HG02759 (cell line): ENCODE data around the gene ADAM8.
A peak's percentile ranks its signal among the peaks of the same experiment; 100 is the strongest.

ENCODE experiments used
- ATAC-seq: cut with Tn5 transposase; IDR thresholded peaks from one replicate; pipeline ENCODE4 v1.9.1; 2021; ENCODE audit warnings: mild to moderate bottlenecking, moderate library complexity; ENCODE audit not compliant: unreplicated experiment

The ADAM8 gene

GRCh38 chr10:133282846-133283390, 6.2 kb upstream of the ADAM8 start:
- ATAC-seq = no peak

GRCh38 chr10:133281628-133282372, 5.1 kb upstream of the ADAM8 start:
- ATAC-seq = no peak

DNA sequence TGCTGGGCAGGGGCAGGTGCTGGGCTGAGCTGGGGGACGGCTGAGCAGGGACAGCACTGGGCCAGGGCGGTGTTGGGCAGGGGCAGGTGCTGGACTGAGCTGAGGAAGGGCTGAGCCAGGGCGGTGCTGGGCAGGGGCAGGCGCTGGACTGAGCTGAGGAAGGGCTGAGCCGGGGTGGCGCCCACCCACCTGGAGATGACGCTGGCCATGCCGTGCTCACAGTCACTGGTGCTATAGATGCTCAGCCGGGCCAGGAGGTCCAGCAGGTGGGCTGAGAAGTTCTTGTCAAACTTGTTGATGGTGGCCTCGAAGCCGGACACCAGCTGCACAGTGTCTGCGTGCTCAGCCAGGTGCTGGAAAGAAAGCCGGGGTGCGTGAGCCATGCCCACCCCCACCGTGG, 4.4 kb upstream of the ADAM8 start:
- no peak for ATAC-seq

- ATAC-seq = no peak
These were observed 3.9 kb upstream of the ADAM8 start for GRCh38 chr10:133280391-133281059.

DNA sequence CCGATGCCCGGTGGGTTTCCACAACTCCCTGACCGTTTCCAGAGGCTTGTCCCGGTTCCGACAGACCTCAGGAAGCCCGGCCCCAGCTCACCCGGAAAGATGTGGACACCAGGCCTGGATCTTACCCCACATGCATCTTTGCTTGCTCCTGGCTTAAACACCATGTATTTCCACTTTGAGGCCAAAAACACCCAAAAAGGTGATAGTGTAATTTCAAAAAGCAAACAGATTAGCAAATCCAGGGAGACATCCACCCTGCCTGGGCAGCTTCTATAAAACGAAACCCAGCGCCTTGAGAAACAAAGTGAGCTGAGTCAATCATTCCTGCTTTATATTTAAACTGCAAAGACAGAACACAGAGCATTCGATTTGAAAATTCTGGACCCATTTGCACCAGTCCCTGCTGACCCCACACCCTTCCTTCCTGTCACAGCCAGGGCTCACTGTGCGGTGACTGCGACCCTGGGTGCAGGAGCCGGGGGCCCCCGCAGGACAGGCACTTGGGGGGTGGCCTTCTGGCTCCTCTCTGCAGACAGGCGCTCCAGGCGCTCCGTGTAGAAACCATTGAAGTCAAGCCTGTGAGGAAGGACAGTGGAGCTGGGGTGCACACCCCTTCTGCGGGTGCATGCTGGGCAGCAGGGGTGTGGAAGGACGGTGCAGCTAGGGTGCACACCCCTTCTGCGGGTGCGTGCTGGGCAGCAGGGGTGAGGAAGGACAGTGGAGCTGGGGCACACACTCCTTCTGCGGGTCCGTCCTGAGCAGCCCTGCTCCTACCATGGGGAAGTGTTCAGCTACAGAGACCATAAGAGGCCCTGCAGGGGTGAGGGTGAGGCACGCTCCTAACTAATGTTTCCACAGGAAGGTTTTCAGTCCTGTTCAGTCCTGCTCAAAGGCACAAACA, 2.9 kb upstream of the ADAM8 start:
- no peak for ATAC-seq

DNA sequence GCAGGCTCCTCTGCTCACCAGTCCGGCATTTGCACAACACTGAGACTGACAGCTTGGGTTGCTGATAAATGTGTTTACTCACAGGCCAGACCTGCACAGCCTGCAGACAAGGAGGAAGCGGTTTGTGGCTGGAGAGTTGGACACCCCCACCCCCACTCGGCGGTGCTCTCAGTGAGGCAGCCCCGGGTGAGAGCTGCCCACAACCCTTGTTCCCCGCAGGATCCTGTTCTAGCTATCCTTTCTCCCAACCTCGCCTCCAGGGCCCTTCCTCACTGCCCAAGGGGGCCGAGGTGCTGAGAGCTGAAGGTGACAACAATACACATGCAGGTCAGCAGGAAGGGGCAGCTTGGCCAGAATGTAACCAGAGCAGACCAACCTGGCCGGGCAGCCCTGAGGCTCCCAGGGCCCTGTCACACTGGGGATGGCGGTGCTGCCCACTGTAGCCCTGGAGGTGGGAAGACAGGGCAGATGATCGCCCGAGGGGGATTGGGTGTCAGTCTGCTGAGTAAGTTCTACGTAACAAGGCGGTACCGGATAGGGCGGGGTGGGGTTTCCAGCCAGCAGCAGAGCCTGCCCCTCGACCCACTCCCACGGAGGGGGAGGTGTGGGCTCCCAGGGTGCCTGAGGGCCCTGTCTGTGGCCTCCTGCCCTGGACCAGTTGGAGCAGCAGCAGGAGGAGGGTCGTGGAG, 2.1 kb upstream of the ADAM8 start:
- ATAC-seq = peak; percentile 43

DNA sequence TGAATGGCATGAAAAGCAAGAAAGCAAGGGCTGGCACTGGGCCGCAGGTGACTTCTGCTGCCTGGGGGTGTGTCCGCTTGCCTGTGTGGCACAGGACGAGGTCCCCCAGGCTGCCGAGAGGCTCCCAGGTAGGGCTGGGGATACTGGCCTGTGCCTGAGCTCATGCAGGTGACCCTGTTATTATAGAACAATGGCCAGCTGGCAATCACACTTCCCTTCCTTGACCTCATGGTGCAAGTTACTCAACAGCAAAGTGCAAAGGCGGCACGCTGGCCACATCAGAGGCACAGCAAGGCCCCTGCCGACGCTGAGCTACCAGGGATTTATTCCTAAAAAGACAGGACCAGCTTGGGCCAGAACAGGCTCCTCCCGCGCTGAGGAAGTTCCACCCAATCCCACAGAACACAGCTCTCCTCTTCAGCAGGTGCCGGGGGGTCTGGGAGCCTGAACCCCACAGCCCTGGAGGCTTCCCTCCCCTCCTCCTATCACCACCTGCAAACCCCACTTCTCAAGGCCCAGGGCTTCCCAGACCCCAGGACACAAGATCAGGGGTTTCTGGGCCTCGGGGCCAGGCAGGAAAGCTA, 1.4 kb upstream of the ADAM8 start:
- no peak for ATAC-seq

GRCh38 chr10:133277277-133277992, 767 bp upstream of the ADAM8 start:
- no peak for ATAC-seq

GRCh38 chr10:133276100-133276434, 601 bp downstream of the ADAM8 start:
- no peak for ATAC-seq

- ATAC-seq = peak; percentile 36
These were observed 980 bp downstream of the ADAM8 start for GRCh38 chr10:133275684-133276092.

- ATAC-seq = peak; percentile 57
These were observed 1.7 kb downstream of the ADAM8 start for GRCh38 chr10:133274751-133275683.

DNA sequence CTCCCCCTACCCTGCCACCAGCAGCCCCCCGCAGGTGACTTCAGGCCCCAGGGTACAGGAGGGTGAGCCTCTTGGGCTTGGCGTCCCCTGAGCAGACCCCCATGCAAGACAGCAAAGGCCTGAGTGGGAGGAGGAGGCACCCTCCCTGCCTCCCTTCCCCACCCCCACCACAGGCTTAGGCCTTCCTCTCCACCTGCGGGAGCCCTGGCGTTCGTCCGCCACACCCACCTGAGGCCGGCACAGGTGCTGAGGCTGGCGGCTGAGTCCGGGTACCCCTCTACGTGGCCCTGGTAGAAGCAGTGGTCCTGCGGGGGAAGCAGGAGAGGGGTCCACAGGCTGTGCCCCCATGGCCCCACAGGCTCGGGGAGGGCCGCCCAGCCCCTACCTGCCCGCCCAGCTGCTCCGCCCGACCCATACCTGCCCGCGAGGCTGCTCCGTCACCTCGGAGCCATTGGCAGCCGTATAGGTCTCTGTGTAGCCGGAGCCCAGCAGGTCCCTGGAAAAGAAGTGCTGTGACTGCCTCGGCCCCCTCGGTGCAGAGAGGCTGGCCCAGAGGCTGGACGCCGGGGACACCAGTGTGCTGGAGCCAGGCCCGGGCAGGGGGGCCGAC, 3.0 kb downstream of the ADAM8 start:
- ATAC-seq = no peak

- no peak for ATAC-seq
These were observed 3.7 kb downstream of the ADAM8 start for GRCh38 chr10:133272964-133273420.

GRCh38 chr10:133272301-133272963, 4.2 kb downstream of the ADAM8 start:
- ATAC-seq = no peak

DNA sequence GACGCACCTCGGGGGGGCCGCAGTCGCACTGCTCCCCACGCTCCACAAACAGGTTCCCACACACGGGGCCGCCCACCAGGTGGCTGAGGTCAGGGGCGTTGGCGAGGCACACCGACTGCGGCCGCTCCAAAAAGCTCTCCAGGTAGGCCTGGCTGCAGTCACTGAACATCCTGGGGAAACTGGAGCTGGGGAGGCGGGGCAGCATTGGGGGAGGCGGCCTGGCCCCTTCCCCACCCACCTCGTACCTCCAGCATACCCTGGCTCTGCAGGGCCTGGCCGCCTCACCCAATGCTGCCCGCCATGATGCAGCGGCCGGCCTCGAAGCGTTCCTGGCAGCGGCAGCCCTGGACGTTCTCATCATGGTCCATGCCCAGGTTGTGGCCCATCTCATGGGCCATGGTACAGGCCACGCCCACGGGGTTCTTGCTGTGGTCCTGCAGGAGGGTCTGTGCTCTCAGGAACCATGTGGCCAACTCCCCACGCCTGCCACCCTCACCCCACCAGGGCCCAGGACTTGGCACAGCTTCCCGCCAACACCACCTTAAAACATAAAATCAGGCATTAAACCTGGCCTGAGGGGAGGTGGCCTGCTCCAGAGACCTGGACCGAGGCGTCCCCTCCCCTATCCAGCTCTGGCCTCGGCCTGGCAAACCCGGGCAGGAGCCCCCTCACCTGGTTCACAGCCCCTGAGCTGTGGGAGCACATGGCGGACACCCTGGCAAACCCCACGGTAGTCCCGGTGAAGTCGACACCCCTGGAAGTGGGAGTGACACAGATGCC, 5.0 kb downstream of the ADAM8 start:
- ATAC-seq = no peak

- ATAC-seq = no peak
These were observed 5.8 kb downstream of the ADAM8 start for GRCh38 chr10:133270773-133271297.

DNA sequence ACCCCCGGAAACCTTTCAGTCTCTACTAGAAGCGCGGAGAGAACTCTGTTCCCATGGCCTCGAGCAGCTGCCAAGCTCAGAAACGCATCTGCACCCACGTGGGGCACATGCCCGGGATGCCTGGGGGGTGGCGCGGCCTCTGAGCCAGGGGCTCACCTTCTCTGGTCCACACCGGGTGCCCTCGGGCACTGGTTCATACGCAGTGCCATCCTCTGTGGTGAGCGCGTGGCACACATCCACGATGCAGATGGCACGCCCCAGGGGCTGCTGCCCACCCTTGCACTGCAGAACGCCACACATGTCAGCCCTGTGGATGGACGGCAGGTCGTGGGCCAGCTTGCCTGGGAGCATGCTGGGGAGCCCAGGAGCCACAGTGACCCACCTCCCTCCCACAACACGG, 6.5 kb downstream of the ADAM8 start:
- no peak for ATAC-seq
